Hypothalamus (tissue), 51 donors: ENCODE measurements around the gene CTAGE1.

Source experiments
- DNase-seq, 51 donors: peaks; one replicate each; lab custom pipeline; 2025; lab: John Stamatoyannopoulos, UW

Gene CTAGE1

GRCh38 chr18:22436136-22436535 is 18.4 kb upstream of the CTAGE1 start:
- DNase-seq = no peak

DNA sequence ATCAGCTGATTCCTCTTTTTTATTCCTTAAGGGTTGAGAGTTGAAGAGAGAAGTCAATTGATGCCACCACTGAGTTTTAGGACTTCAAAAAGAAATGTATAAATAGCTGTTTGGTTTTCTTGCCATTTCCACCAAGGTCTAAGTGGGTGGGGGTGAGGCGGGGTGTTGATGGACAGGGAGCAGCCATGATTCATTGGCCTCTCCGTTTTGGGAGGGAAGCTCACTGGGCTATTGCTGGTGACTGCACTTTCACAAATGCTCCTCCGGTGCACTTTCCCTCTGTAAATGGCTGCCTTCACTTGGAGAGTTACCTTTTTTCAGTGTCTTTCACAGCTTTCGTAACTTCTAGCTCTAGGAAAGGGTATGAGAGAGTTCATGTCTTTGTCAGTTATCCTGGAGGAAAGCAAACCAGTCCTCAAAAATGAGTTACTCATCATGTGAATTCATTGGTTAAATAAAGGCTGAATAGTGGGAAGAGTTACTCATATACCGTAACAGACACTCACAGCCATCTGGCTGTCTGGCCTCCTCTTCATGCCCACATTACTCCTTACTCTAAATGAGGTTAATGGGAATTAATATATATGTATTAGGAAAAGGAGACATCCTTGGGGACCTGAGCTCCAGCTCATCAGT is 17.4 kb upstream of the CTAGE1 start:
- no peak for DNase-seq

GRCh38 chr18:22433956-22434355 is 16.2 kb upstream of the CTAGE1 start:
- no peak for DNase-seq

DNA sequence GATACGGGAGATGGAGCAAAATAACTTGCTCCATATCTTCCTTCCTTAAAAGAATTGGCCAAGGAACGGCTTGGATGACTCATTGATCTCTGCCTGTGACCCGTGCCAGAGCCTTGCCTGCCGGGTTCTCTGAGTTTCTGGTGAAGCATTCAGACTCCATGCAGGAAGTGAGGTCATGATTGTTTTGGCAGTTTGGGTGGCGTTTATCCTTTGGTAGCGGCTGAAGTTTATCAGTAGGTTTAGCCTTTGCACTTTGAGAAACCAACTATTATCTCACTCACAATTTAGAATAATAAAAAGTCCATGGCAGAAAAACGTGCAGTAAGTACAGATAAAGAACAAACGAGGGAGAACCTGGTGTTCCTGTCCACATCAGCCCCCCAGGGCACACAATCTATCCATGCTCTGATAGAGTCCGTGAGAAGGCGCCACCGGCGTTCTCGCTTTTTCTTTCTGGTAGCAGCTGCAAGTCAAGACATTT is 15.0 kb upstream of the CTAGE1 start:
- DNase-seq = no peak

GRCh38 chr18:22429564-22429963 is 11.8 kb upstream of the CTAGE1 start:
- no peak for DNase-seq

- no peak for DNase-seq
Measured at GRCh38 chr18:22428672-22429071, 11.0 kb upstream of the CTAGE1 start.

DNA sequence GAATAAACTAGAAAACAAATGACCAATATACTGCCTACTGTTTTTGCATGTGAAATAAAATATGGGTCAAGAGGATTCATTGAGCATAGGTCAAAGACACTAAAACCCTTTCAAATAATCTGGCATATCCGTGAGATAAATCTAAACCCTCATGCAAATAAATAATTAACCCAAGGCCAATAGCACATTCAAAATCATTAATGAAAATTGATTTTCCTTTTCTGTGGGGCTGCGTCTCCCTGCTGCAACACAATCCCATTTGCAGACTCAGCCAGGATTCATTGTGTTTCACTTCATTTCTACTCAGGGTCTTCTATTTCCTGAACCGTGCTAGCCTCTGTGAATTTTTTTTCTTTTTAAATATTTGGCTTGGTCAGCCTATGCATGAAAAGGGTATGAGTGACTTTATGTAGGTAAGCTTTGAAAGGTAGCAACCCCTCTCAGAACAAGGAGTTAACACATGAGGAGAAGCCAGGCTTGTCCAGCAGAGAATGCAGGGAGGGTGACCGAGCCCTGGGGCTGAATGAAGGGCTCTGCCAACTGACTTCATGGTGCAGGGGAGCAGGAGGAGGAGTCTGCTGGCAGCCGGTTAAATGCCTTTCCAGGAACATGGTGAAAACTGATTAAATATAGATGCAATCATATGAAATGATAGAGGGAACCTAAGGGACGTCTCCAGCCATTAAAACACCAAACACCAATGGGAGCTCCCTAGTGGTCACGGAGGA is 10.3 kb upstream of the CTAGE1 start:
- DNase-seq = no peak

DNA sequence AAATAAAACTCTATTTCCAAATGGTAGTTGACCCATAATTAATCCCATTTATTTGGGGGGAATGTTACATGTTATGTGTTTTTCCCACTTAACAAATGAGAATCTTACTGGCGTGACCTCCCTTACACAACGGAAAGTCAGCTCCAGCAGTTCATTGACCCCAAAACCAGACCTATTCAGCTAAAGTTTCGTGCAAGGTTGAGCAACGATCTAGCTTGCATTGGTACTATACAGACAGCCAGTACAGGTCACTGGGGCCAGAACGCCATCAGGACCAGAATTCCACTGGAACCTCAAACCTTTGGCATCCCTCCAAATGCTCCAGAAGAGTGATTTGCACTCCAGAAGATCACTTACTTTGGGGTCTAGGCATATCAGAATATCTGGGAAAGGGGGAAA is 6.8 kb upstream of the CTAGE1 start:
- DNase-seq = no peak

- no peak for DNase-seq
Measured at GRCh38 chr18:22423878-22424564, 6.3 kb upstream of the CTAGE1 start.

DNA sequence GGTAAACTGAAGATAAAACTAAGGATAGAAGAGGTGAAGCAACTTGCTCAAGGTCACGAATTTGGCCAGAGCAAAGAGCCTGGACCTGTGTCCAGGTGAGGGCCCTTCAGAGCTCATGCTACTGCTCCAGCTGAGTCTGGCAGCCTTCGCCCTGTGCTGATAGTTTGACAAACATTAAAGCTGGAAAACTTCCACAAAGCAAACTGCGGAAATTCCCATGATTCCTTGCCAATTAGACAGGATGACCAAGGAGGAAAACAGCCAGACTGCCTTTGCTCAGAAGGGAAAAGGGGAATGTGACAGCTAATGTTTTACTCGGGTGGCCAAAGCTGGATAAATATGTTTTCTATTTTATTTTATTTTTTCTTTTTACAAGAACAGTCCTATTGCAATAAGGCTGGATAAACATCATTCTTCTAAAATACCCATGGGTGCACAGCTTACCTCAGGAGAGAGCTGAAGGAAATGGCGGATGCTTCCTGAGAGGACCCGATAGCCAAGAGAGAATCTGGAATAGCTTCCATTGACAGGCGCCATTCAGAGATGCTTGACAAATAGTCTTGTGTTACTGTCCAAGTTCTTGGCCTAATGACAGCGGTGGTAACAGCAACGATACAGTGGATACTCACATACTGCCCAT is 5.3 kb upstream of the CTAGE1 start:
- DNase-seq = no peak

- DNase-seq = no peak
Measured at GRCh38 chr18:22420652-22421051, 2.9 kb upstream of the CTAGE1 start.

DNA sequence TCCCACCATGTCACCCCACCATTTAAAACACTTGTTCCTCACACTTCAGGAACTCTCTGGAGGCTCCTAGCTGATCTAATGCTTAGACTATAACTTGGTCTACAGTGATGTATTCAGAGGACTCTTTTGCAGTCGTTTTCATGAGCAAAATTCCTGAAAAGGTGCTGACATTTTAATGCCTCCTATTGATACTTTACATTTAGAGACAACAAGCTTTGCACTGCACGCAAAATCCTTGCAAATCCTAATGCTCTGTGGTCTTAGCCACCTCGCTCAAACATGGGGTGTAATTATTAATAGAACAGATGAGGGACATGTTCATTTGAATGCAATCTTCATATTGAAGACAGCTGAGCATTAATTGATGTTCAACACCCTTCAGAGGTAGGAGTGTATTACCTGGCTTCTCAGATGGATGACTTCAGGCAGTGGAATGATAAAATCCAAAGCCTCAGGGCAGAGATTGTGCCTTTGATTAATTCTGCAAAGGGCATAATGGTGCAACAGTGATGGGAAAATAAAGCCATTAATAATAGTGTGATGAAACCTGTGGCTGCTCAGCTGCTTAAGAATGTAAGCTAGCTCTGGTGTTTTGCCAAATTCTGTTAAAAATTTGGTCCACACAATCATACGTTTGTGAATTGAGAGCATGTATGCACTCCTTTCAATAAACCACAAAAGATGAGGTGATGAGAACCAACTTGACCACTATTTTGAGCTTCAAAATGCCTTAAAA is 5.4 kb downstream of the CTAGE1 start:
- no peak for DNase-seq

- no peak for DNase-seq
Measured at GRCh38 chr18:22411446-22411845, 6.3 kb downstream of the CTAGE1 start.

DNA sequence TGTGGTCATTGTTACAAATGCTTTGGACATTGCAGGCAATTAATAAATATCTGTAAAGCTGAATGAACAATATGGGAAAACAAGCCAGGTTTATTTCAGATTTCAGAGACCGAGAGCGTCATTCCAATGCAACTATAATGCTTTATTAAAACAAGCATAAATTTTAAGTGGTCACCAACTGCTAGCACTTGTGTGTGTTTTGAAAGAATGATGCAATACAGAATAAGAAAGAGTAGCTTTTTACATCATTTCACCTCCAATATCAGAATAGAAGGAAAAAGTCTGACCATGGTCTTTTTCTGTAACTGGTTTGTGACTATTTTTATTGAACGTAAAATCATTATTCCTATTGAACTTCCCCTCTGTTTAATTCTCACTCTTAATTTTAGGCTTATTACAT is 7.6 kb downstream of the CTAGE1 start:
- no peak for DNase-seq

GRCh38 chr18:22409445-22409844 is 8.3 kb downstream of the CTAGE1 start:
- DNase-seq = no peak

DNA sequence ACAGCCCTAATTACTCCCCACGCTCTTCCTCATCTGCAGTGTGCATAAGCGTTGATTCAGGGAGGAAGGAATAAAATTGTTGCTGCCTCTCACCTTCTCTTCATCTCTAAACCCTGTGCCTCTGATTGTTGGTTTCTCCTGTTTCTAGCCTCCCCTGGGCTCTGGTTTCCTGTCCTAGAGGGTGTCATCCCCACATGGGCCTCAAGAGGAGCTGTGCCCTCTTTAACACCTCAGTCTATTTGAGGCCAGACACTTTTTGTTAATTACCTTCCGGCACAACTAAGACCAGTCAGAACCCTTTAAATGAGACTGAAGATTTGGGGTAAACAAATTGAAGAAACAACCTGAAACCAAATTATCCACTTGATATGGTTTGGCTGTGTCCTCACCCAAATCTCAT is 9.7 kb downstream of the CTAGE1 start:
- no peak for DNase-seq

DNA sequence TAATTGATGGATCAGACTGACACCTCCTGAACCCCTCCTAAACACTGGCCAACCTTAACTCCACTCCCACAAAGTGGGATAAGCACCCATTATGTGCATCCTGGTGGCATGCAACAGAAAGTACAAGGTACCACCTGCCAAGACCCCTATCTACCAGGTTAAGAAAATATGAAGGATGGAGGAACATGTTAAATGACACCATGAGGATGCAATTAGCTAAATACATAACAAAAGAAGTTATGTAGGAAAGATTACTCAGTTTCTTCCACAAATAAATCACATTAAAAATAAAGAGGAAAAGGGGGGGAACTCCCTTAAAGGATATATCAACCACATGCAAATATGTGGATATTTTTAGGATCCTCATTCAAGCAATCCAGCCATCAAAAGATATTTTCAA is 12.6 kb downstream of the CTAGE1 start:
- DNase-seq = no peak

- DNase-seq = no peak
Measured at GRCh38 chr18:22403950-22404349, 13.8 kb downstream of the CTAGE1 start.

DNA sequence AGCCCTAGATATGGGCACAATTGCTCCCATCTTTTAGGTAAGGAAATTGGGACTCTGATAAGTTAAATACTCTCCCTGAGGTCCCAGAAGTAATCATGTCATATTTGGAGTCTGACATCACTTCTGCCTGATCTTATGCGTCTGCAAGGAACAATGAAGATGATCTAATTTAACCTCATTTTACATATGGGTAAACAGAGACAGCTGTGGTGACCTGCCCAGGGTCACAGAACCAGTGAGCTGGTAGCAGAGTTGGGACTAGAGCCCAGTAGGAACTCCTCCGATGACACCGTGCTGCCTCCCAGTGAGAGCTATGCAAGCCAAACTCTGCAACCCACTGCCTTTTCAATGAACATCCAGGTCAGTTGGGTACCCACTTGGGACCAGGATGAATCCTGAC is 17.8 kb downstream of the CTAGE1 start:
- no peak for DNase-seq

GRCh38 chr18:22398464-22398863 is 19.3 kb downstream of the CTAGE1 start:
- DNase-seq = no peak

GRCh38 chr18:22394428-22394827 is 23.3 kb downstream of the CTAGE1 start:
- DNase-seq = no peak
